Measurements from ENCODE around the gene DNAH3. TPM values are rescaled to one million over a fixed set of nuclear protein-coding genes. Genes with fewer than 3 reads are reported as not detected.
"Not testable (repeated sequence)": the region's sequence is repeated elsewhere in the genome, so short reads cannot be mapped to it uniquely, and the experiment has no call there.

DNAH3 gene
- total RNA-seq, 1 experiment from 2014 or later, result 0.24 TPM

GRCh38 chr16:20995711-20996110, 154.9 kb downstream of the DNAH3 start:
- H3K18ac ChIP-seq (ENCODE audit: insufficient read length, low read depth, low read length), result no peak overlapping the region
- H2BK20ac ChIP-seq (ENCODE audit: low read depth, low read length, poor library complexity, severe bottlenecking), result no peak overlapping the region
- H4K91ac ChIP-seq (ENCODE audit: insufficient read length, low read depth, low read length), result no peak overlapping the region
- WGBS (ENCODE audit: extremely low coverage, insufficient read length, low lambda C conversion rate), result no CpG with 5 or more reads among the region's 4 CpGs
- no peaks in the 10 kb centered on the region for H3K36me3 Mint-ChIP-seq (ENCODE audit: insufficient read depth in 1 of 3, low read depth in 3 of 3)
- H3K9ac ChIP-seq (ENCODE audit: extremely low read depth, insufficient read length, low read length), result no peak overlapping the region
- no peak overlapping the region for H3K56ac ChIP-seq (ENCODE audit: insufficient read length, low read depth, low read length)
- no peaks in the 10 kb centered on the region for H3K4me1 Mint-ChIP-seq
- H3K4me1 ChIP-seq (ENCODE audit: insufficient read depth, low read length), result no peaks in the 10 kb centered on the region
- H3K27ac Mint-ChIP-seq, result no peak overlapping the region
- no peaks in the 10 kb centered on the region for H3K79me2 ChIP-seq (ENCODE audit: insufficient read depth, low read length)
- TF ChIP-seq, protein P1, sequence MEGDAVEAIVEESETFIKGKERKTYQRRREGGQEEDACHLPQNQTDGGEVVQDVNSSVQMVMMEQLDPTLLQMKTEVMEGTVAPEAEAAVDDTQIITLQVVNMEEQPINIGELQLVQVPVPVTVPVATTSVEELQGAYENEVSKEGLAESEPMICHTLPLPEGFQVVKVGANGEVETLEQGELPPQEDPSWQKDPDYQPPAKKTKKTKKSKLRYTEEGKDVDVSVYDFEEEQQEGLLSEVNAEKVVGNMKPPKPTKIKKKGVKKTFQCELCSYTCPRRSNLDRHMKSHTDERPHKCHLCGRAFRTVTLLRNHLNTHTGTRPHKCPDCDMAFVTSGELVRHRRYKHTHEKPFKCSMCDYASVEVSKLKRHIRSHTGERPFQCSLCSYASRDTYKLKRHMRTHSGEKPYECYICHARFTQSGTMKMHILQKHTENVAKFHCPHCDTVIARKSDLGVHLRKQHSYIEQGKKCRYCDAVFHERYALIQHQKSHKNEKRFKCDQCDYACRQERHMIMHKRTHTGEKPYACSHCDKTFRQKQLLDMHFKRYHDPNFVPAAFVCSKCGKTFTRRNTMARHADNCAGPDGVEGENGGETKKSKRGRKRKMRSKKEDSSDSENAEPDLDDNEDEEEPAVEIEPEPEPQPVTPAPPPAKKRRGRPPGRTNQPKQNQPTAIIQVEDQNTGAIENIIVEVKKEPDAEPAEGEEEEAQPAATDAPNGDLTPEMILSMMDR (conservative IDR thresholded peaks at IDR 0.05), result no peak
- H2BK5ac ChIP-seq (ENCODE audit: insufficient read length, low read length), result no peak overlapping the region
- no peak overlapping the region for H2BK12ac ChIP-seq (ENCODE audit: insufficient read length, low read depth, low read length)
- H3K9me3 ChIP-seq (ENCODE audit: control insufficient read depth, low read depth, low read length), result no peaks in the 10 kb centered on the region
- H4K8ac ChIP-seq (replicated peaks; ENCODE audit: insufficient read length, low read depth, low read length), result no peak overlapping the region
- H2BK120ac ChIP-seq (ENCODE audit: low read depth, low read length, poor library complexity, severe bottlenecking), result no peak overlapping the region
- H3K27me3 Mint-ChIP-seq (ENCODE audit: low read depth), result no peaks in the 10 kb centered on the region; the same call in 1 of the 2 replicates
- H4K5ac ChIP-seq (ENCODE audit: insufficient read length, low read depth, low read length), result no peak overlapping the region
- no peak overlapping the region for H3K4me3 Mint-ChIP-seq
- H3K23me2 ChIP-seq (ENCODE audit: insufficient read length, low read depth, low read length, poor library complexity, severe bottlenecking), result no peaks in the 10 kb centered on the region
- H3K79me1 ChIP-seq (ENCODE audit: insufficient read depth, low read depth, low read length, poor library complexity, severe bottlenecking), result no peaks in the 10 kb centered on the region
- no peak overlapping the region for H3T11ph ChIP-seq (ENCODE audit: low read length)
- H3K27me3 ChIP-seq (ENCODE audit: insufficient read depth, low read length), result no peaks in the 10 kb centered on the region
- no peak overlapping the region for H2AFZ ChIP-seq (ENCODE audit: low read length)
- no peak overlapping the region for H3K27ac ChIP-seq (ENCODE audit: insufficient read length, low read depth, low read length)
- no peaks in the 10 kb centered on the region for H4K20me1 ChIP-seq (ENCODE audit: control insufficient read depth, insufficient read depth, insufficient read length)
- no peak overlapping the region for H3K4ac ChIP-seq (ENCODE audit: low read depth, low read length)
- H3K9me3 Mint-ChIP-seq, result no peaks in the 10 kb centered on the region
- H3K4me2 ChIP-seq (ENCODE audit: insufficient read depth, insufficient read length, low read length), result no peak overlapping the region
- no peak overlapping the region for H2BK15ac ChIP-seq (ENCODE audit: low read depth, low read length)
- H3K14ac ChIP-seq (ENCODE audit: insufficient read depth, low read length), result no peak overlapping the region
- H2AK5ac ChIP-seq (ENCODE audit: insufficient read length, low read length), result no peak overlapping the region
- H3K23ac ChIP-seq (ENCODE audit: insufficient read length, low read depth, low read length), result no peak overlapping the region
- DNase-seq, result no peak

DNA sequence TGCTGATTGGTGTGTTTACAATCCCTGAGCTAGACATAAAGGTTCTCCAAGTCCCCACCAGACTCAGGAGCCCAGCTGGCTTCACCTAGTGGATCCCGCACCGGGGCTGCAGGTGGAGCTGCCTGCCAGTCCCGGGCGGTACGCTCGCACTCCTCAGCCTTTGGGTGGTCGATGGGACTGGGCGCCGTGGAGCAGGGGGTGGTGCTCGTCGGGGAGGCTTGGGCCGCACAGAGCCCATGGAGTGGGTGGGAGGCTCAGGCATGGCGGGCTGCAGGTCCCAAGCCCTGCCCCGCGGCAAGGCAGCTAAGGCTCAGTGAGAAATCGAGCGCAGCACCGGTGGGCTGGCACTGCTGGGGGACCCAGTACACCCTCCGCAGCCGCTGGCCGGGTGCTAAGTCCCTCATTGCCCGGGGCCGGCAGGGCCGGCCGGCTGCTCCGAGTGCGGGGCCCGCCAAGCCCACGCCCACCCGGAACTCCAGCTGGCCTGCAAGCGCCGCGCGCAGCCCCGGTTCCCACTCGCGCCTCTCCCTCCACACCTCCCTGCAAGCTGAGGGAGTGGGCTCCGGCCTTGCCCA, 161.1 kb downstream of the DNAH3 start:
- not testable (repeated sequence) for H3K23me2 ChIP-seq (ENCODE audit: insufficient read length, low read depth, low read length, poor library complexity, severe bottlenecking); H3K36me3 Mint-ChIP-seq (ENCODE audit: insufficient read depth in 1 of 3, low read depth in 3 of 3)
- no CpG with 5 or more reads among the region's 38 CpGs for WGBS (ENCODE audit: extremely low coverage, insufficient read length, low lambda C conversion rate)

More for the DNA sequence above, 161.1 kb downstream of the DNAH3 start:
- not testable (repeated sequence) for H2BK12ac ChIP-seq (ENCODE audit: insufficient read length, low read depth, low read length); H3K27ac Mint-ChIP-seq; H3K4me1 Mint-ChIP-seq; H3K9ac ChIP-seq (ENCODE audit: extremely low read depth, insufficient read length, low read length); DNase-seq; H3K56ac ChIP-seq (ENCODE audit: insufficient read length, low read depth, low read length); H3K79me1 ChIP-seq (ENCODE audit: insufficient read depth, low read depth, low read length, poor library complexity, severe bottlenecking); H3K4me3 Mint-ChIP-seq; H2AK5ac ChIP-seq (ENCODE audit: insufficient read length, low read length); H3K27me3 ChIP-seq (ENCODE audit: insufficient read depth, low read length); H3K9me3 ChIP-seq (ENCODE audit: control insufficient read depth, low read depth, low read length); H3K14ac ChIP-seq (ENCODE audit: insufficient read depth, low read length); H2BK120ac ChIP-seq (ENCODE audit: low read depth, low read length, poor library complexity, severe bottlenecking); H3K9me3 Mint-ChIP-seq; H3K4me2 ChIP-seq (ENCODE audit: insufficient read depth, insufficient read length, low read length); H3K4me1 ChIP-seq (ENCODE audit: insufficient read depth, low read length); H2BK5ac ChIP-seq (ENCODE audit: insufficient read length, low read length); H3T11ph ChIP-seq (ENCODE audit: low read length); H4K20me1 ChIP-seq (ENCODE audit: control insufficient read depth, insufficient read depth, insufficient read length); H3K79me2 ChIP-seq (ENCODE audit: insufficient read depth, low read length); H4K5ac ChIP-seq (ENCODE audit: insufficient read length, low read depth, low read length); H3K4ac ChIP-seq (ENCODE audit: low read depth, low read length); H4K91ac ChIP-seq (ENCODE audit: insufficient read length, low read depth, low read length); H3K27ac ChIP-seq (ENCODE audit: insufficient read length, low read depth, low read length); H2BK20ac ChIP-seq (ENCODE audit: low read depth, low read length, poor library complexity, severe bottlenecking); H4K8ac ChIP-seq (replicated peaks; ENCODE audit: insufficient read length, low read depth, low read length); H2BK15ac ChIP-seq (ENCODE audit: low read depth, low read length); H3K18ac ChIP-seq (ENCODE audit: insufficient read length, low read depth, low read length); H3K23ac ChIP-seq (ENCODE audit: insufficient read length, low read depth, low read length); H3K27me3 Mint-ChIP-seq (ENCODE audit: low read depth); H2AFZ ChIP-seq (ENCODE audit: low read length)

Measured in H9 (cell line).